Measurements from ENCODE around the gene TANC1.

TANC1 gene

GRCh38 chr2:158965641-158966040, 2.8 kb upstream of the TANC1 start:
- TF ChIP-seq POLR2AphosphoS5 (IDR thresholded peaks at IDR 0.05; ENCODE audit: low read depth, low read length) (no peak), FOXP2 (optimal IDR thresholded peaks at IDR 0.05; ENCODE audit: borderline replicate concordance, extremely low read depth, extremely low read length, insufficient read depth) (no peak), REST (IDR thresholded peaks at IDR 0.05; ENCODE audit: insufficient read depth in 1 of 2, low read depth in 2 of 2, low read length in 2 of 2) (no peak), SIN3A (IDR thresholded peaks at IDR 0.05; ENCODE audit: borderline replicate concordance, insufficient read depth, low read length) (no peak), TAF1 (IDR thresholded peaks at IDR 0.05; ENCODE audit: borderline replicate concordance, insufficient read depth, low read length) (no peak)

DNA sequence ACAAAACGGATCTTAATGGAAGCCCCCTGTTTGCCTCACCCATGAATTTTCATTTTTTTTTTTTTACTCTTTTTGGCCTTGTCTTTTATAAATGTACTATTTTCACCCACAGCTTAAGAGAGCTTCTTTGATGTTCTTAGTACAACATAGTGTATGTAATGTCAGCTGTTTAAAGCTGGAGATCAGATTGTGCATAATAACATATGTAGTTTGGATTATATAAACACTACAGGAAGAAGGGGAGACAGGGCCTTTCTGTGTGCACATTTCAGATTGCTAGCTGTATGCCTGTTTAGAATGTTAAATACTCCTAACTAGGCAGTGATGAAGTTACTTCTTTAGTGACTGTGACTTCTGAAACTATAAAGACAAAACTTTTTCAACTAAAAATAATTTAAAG, 2.1 kb upstream of the TANC1 start:
- TF ChIP-seq FOXP2 (optimal IDR thresholded peaks at IDR 0.05; ENCODE audit: borderline replicate concordance, extremely low read depth, extremely low read length, insufficient read depth) (no peak), TAF1 (IDR thresholded peaks at IDR 0.05; ENCODE audit: borderline replicate concordance, insufficient read depth, low read length) (no peak; the same call in 1 of the 2 replicates), POLR2AphosphoS5 (IDR thresholded peaks at IDR 0.05; ENCODE audit: low read depth, low read length) (no peak), REST (IDR thresholded peaks at IDR 0.05; ENCODE audit: insufficient read depth in 1 of 2, low read depth in 2 of 2, low read length in 2 of 2) (no peak), SIN3A (IDR thresholded peaks at IDR 0.05; ENCODE audit: borderline replicate concordance, insufficient read depth, low read length) (no peak)

GRCh38 chr2:158967114-158967730, 1.2 kb upstream of the TANC1 start:
- no peak for TF ChIP-seq POLR2AphosphoS5 (IDR thresholded peaks at IDR 0.05; ENCODE audit: low read depth, low read length)
- TF ChIP-seq SIN3A (IDR thresholded peaks at IDR 0.05; ENCODE audit: borderline replicate concordance, insufficient read depth, low read length), result no peak
- no peak for TF ChIP-seq TAF1 (IDR thresholded peaks at IDR 0.05; ENCODE audit: borderline replicate concordance, insufficient read depth, low read length)
- no peak for TF ChIP-seq FOXP2 (optimal IDR thresholded peaks at IDR 0.05; ENCODE audit: borderline replicate concordance, extremely low read depth, extremely low read length, insufficient read depth)

- no peak for TF ChIP-seq SIN3A (IDR thresholded peaks at IDR 0.05; ENCODE audit: borderline replicate concordance, insufficient read depth, low read length)
- TF ChIP-seq TAF1 (IDR thresholded peaks at IDR 0.05; ENCODE audit: borderline replicate concordance, insufficient read depth, low read length), result peak; percentile 8; the same call in 1 of the 2 replicates
- TF ChIP-seq POLR2AphosphoS5 (IDR thresholded peaks at IDR 0.05; ENCODE audit: low read depth, low read length), result no peak
- TF ChIP-seq REST (IDR thresholded peaks at IDR 0.05; ENCODE audit: insufficient read depth in 1 of 2, low read depth in 2 of 2, low read length in 2 of 2), result no peak
- no peak for TF ChIP-seq FOXP2 (optimal IDR thresholded peaks at IDR 0.05; ENCODE audit: borderline replicate concordance, extremely low read depth, extremely low read length, insufficient read depth)
Observed at GRCh38 chr2:158967731-158968395, 577 bp upstream of the TANC1 start.

DNA sequence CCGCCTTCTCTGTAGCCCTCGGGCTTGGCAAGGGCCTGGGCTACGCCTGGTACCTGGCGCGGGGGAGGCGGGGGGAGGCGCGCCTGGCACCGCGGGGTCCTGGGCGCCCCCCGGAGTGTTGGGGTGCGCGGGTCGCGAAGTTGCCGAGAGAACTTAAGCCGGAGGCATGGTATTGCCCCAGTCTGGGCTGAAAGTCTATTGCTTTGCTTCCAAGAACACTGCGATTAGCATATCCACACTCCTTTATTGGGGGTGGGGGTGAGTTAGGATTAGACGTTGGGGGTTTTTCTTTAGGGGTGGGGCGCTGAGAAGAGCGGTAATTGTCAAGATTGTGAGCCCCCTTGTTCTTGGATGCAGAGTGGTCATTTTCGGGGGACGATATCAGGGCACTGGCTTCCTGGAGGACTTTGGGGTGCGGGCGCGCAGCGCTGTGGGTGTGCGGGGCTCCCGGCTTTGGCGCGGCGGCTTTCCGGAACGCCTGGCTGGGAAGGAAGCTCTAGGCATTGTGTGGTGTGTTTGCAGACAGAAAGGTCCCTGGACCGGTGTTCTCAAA, 798 bp downstream of the TANC1 start:
- TF ChIP-seq REST (IDR thresholded peaks at IDR 0.05; ENCODE audit: insufficient read depth in 1 of 2, low read depth in 2 of 2, low read length in 2 of 2), result no peak
- no peak for TF ChIP-seq TAF1 (IDR thresholded peaks at IDR 0.05; ENCODE audit: borderline replicate concordance, insufficient read depth, low read length)
- TF ChIP-seq SIN3A (IDR thresholded peaks at IDR 0.05; ENCODE audit: borderline replicate concordance, insufficient read depth, low read length), result no peak
- no peak for TF ChIP-seq POLR2AphosphoS5 (IDR thresholded peaks at IDR 0.05; ENCODE audit: low read depth, low read length)
- no peak for TF ChIP-seq FOXP2 (optimal IDR thresholded peaks at IDR 0.05; ENCODE audit: borderline replicate concordance, extremely low read depth, extremely low read length, insufficient read depth)

Measured in PFSK-1 (cell line).